ENCODE measurements around the gene ADA.
"Not testable (repeated sequence)": the region's sequence is repeated elsewhere in the genome, so short reads cannot be mapped to it uniquely, and the experiment has no call there.

Gene ADA

DNA sequence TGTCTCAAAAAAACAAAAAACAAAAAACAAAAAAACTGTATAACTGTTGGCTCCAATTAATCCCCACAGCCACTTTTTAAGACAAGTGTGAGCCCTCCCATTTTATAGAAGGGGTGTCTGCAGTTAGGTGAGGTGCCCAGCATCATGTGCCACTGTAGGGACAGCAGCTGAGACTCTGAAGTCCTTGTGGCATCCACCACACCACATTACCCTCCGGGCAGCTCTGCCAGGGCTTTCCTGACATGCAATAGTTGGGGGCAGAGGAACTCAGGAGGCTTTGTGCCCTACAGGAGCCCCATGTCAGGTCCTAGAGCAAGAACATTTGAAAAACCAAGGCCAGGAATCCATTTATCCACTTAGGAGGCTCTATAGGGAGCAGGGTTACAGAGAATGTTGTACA lies 51.8 kb downstream of the ADA start:
- no peak for DNase-seq (ENCODE audit: low read depth)

- DNase-seq (ENCODE audit: low read depth) = no peak
Observed at GRCh38 chr20:44598423-44599305, 52.8 kb downstream of the ADA start.

DNA sequence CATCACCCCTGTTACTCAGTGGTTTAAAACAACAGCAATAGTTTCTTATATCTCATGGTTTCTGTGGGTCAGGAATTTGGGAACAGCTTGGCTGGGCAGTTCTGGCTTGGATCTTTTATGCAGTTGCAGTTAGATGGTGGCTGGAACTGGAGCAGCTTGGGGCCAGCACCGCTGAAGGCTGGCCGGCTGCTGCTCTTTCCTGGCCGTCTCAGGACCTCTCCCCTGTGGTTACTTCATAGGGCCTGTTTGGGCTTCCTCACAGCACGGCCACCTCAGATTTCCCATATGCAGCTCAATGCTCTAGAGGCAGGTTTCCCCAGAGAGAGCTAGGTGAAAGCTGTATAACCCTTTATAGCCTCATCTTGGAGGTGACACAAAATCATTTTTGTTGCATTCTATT lies 53.6 kb downstream of the ADA start:
- no peak for DNase-seq (ENCODE audit: low read depth)

DNA sequence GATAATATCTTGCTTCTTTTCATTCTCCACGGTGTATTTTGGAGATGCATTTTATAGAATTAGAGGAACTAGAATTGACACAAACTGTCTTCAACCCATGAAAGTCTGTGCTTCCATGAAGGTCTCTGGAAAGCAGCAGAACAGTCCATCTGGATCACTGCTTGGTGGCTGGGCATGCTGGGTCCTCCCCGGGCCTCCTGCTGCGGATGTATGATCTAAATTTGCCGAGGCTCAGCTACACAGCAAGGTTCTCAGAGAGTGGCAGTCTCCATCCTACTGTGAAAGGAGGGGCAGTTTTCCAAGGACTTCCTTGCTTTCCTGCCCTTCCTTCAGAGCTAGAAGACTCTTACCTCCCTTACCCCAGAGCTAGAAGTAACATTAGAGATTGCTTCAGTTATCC lies 54.0 kb downstream of the ADA start:
- no peak for DNase-seq (ENCODE audit: low read depth)

DNA sequence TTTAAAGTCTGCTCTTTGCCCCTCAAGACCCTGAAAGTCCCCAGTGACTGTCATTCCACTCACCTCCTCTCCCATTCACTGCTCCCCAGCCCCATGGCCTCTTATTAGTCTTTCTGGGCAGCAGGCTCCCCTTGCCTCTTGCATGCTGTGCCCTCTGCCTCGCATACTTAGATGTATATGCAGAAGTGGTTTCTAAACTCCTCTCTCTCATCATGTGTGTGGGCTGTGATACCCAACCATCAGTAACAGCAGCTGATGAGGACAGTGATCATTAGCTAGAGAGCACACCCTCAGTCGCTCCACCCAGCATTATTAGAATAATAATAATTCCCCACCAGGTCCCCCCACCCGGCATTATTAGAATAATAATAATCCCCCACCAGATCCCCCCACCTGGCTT lies 54.6 kb downstream of the ADA start:
- DNase-seq (ENCODE audit: low read depth) = no peak

- no peak for DNase-seq (ENCODE audit: low read depth)
Observed at GRCh38 chr20:44596010-44596409, 55.5 kb downstream of the ADA start.

DNA sequence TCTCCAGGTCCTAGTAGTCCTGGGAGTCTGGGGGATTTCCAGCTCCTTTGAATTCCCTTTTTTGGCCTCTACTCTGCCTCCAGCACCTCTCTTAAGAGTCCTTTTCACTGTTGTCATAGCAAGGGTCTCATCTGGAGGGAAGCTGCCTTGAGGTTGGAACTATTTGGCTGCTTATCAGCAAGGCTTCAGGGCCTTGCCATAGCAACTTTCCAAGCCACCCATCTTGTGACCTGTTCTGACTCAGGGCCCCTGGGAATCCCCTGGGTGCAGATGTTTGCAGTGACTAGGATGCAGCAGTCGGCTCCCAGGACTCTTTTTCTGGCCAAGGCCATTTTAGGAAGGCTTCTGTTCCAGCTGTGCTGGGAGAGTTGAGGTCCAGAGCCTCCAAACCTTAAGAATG lies 56.8 kb downstream of the ADA start:
- DNase-seq (ENCODE audit: low read depth) = no peak

GRCh38 chr20:44593751-44594150 lies 57.7 kb downstream of the ADA start:
- no peak for DNase-seq (ENCODE audit: low read depth)

DNA sequence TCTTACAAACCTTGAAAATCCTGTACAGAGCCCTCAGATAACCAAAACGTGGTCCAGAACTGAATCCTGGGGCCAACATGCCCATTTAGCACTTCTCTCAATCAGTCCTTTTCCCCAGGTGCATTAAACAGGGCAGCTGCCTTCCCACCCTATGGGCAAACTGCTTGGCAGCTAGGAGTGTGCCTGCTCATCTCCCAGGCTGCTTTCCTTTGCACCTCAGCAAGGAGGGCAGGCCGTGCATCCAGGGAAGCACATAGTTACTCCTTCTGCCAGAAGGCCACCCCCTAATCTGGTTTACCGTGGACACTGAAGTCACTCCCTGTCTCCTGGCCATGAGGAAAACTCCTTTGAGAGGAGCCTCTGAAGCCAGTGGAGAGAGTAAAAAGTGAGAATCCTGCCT lies 59.1 kb downstream of the ADA start:
- no peak for DNase-seq (ENCODE audit: low read depth)

DNA sequence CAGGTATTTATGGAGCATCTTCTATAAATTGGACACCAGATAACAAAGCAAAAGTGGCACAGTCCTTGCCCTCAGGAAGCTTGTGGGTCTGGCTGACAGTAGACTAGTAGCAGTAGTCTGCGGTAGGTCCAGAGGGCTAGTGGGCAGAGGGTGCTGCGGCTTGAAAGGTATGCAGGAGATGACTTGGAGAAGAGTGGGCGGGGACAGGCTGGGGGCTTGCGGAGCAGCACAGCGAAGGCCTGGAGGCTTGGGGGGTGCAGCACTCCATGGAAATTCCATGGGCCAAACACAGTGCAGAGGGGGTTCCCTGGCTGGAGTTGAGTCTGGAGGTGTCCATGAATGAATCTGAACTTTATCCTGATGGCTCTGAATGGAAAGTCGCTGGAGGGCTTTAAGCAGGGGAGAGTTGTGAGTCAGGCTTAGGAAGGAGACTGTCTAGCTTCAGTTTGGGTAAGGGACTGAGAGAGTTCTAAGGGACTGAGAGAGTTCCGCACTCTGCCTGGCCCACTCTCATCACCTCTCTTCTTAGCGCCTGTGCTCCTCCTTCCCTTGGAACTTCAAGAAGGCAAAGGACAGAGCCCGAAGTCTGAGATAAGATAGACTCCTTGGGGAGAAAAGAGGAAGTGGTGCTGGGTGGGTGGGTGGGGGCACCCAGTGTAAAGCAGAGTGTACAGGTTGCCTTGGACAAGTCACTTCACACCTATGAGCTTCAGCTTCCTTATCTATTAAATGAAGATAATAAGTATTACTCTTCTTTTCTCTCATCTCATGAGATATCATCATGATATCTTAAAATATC lies 60.3 kb downstream of the ADA start:
- no peak for DNase-seq (ENCODE audit: low read depth)

DNA sequence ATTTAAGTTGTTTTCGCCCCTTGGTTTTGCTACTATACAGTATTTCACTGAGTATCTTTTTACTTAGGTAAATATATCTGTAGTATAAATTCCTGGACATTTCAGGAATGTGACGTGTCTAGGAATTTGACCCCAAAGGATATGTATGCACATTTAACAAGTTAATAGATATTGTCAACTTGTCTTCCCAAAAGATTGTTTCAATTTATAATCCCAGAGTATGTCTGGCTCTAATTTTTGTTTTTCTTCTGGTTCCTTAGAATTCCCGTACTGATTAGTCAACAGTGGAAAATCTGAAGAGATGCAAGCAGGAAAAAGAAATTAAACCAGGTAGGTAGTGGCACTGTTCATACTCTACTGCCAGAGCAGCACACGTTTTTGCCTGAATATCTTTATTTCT lies 62.0 kb downstream of the ADA start:
- no peak for DNase-seq (ENCODE audit: low read depth)

DNA sequence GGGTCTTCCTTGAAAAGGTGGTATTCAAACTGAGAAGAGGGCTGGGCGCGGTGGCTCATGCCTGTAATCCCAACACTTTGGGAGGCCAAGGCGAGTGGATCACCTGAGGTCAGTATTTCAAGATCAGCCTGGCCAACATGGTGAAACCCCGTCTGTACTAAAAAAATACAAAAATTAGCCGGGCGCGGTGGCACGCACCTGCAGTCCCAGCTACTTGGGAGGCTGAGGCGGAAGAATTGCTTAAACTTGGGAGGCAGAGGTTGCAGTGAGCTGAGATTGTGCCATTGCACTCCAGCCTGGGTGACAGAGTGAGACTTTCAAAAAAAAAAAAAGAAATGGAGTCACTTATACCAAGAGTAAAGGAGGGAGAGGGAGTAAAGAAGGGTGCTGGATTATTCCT lies 63.2 kb downstream of the ADA start:
- DNase-seq (ENCODE audit: low read depth) = not testable (repeated sequence)

DNA sequence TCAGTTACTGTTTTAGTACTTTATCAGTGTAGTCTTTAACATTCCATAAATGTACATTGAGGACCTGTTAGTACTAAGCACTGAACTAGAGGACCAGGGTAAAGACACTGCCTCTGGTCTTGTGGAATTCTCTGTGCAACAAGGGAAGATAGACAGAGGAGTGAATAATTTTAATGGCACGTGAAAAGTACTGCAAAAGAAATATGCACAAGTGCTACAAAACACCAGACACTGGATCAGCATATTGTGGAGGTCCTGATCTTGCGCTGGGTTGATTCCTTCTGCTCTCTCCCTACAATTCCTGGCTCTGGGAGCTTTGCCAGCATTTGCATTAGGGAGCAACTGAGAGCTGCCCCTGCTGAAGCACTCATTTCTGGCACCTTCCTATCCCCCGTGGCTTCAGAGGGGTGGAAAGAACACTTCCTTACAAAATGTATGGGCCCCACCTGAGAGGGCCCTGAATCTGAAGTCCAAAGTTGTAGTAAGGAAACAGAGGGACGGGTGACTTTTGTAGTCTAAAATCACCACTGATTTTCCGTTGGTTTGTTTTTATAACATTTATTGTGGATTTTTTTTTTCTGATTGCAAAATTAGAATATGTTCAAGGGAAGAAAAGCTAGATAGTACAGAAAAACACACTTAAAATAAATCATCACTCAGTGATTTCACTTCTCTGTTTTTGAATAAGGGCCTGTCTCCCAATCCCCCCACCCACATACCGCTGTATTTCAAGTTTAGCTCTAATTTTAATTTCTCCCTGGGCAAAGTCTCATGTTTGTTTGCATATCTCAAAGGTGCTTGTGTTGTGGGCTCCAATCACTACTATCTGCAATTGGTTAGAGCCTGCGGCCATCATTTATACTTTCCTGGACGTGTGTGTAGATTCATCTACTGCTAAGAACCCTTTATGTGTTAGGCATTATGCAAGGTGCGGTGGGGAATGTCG lies 64.2 kb downstream of the ADA start:
- no peak for DNase-seq (ENCODE audit: low read depth)

DNA sequence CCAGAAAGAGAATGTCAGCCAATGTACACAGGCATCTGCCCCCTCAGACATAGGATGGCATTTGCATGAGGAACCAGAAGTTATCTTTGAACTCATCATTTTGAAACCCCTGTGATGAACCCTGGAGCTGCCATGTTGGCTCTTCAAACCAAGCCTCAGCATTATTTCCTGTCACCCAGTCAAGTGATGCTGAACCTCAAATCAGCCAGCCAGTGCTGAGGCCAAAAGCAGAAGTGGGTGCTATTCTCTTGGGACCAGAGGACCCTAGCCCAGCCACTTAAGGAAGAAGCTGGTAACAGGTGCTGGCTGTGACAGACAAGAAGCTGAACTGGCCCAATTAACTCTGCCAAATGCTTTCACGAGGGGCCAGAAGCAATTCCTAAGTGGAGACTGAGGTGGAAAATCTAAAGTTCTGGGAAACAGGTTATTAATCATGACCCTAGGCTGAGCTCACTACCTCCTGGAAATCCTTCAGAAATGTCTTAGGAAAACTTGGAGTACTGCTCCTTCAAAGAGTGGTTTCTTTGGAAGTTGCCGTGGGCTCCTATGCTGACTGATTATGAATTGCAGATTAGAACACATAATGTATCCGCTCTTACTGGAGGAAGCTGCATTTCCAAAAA lies 65.1 kb downstream of the ADA start:
- no peak for DNase-seq (ENCODE audit: low read depth)

DNA sequence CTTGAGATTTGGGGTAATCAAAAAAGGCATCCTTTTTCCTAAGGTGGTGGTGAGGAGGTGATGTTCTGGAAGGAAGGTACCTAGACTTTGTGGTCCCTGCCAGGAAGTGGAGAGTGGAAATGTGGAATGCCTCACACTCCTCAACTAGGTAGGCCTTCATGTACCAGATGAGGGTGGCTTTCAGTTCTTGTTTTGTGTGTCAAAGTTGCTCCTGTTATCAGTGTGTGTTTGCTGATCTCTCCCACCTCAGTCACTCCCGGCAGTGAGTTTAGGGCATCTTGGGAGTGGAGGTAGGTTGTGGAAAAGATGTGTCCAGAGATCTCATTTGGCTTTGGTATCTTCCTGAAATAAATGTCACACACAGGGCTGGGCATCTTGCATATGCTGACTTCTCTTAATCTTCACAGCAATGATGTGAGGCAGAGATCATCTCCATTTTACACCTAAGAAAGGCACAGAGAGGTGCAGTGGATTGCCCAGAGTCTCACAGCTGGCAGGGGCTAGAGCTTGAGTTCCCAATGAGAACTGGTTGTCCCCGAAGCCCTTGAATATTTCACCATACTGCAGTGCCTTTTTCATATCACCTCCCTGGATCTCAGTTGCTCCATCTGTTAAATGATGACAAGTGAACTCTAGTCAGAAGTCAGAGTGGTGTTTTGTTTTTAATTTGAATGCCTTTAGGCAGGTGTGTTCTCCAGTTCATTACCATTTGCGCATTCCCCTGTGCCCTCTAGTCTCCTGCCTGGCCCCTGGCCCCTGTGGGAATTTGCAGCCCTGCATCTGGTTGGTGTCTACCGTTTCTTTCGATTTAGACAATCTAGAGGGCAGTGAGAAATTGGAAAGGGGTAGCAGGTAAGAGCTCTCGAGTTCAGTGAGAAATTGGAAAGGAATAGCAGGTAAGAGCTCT lies 66.2 kb downstream of the ADA start:
- no peak for DNase-seq (ENCODE audit: low read depth)

DNA sequence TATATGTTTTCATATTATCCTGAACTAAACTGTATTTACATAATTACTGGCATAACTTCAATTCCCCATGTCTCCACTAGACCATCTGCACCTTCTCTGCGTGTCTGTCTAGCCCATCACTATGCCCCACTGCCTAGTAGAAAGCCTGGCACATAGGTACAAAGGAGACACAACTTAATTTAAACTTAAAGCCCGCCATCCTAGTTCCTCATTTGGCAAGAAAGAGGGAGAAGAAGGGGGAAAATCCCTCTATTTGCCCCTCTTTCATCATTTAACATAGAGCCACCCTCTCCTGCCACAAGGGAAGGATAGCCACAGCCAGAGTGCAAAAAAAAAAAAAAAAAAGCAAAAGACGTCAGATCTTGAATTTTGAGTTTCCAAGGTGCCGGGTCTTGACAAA lies 67.3 kb downstream of the ADA start:
- no peak for DNase-seq (ENCODE audit: low read depth)

GRCh38 chr20:44583157-44583556 lies 68.3 kb downstream of the ADA start:
- no peak for DNase-seq (ENCODE audit: low read depth)

DNA sequence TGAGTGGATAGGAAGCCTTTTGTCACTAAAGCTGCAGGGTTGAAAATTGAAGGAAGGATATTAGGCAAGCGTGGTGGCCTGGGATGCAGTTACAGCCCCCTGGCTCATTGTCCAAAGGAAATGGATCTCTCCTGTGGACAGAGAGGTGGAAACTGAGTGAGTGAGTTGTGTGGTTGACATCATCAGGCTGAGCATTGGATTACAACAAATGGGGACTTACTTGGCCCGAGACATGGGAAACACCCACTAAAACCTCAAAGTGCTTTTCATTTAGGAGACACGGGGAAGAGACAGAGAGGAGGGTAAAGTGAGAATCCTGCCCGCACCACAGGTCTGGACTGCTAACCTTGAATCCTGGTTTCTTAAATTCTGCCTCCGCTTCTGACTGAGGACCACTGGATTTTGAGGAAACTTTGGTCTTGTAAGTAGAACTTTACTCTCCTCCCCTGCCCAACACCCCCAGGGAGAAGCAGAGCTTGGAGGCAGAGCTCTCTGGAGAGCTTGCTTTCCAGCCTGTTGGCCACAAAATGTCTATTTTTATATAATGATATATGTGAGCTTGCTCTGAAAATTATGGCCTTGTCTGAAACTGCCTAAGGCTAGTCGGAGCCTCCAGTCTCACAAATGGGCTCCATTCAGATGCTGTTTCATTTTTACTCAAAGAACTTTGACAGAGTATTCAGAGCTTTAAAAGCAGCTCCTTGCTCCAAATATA lies 69.0 kb downstream of the ADA start, which contains the start of gene PKIG:
PKIG (plus strand) TSS at position 269 of the 715 bp plus-strand sequence. CDS start 31,978 bp downstream, outside the sequence.
- no peak for DNase-seq (ENCODE audit: low read depth)

DNA sequence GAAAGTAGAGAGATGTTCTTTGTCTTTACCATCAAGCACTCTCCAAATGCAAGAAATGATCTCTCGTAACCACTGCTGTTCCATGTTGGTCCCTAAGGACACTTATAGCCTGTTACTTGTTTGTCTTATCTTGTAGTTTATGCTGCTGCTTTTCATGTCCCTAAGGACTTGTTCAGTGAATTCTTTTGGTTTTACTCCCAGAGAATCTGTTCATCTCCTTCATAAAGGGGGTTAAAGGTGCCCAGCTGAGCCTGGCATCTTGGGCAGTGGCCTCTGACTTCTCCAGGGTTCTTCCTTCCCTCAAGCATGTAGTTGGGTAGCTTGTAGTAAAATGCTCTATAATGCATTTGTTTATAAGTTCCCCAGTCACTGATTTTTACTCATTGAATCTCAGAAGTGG lies 70.0 kb downstream of the ADA start:
- DNase-seq (ENCODE audit: low read depth) = no peak
